ENCODE results near the gene THAP2.

Gene THAP2

GRCh38 chr12:71663561-71664410 lies at the start of gene THAP2, which contains the start of gene ZFC3H1:
THAP2 (plus strand) TSS chr12:71664301; CDS start chr12:71664510, 209 bp downstream.
ZFC3H1 (minus strand) TSS chr12:71663848; CDS start chr12:71663610, 238 bp downstream.
- peaks cover 6% of the 10 kb centered on the region for H3K36me3 Mint-ChIP-seq
- peak within 1 kb of the TSS; percentile 100 for H3K27ac Mint-ChIP-seq
- ATAC-seq (peak; percentile 87), DNase-seq (ENCODE audit: low spot score in 2 of 2) (peak; percentile 68 to 92)
- H3K4me3 Mint-ChIP-seq, result peak within 1 kb of the TSS; percentile 99
- H3K4me1 Mint-ChIP-seq, result peaks cover 42% of the 10 kb centered on the region
- H3K9me3 Mint-ChIP-seq, result peaks cover 2% of the 10 kb centered on the region

- Mint-ChIP-seq H3K9me3 (no peaks in the 10 kb centered on the region), H3K27ac (peak overlapping the region; percentile 52), H3K4me3 (no peak overlapping the region), H3K4me1 (peaks cover 14% of the 10 kb centered on the region), H3K36me3 (no peaks in the 10 kb centered on the region)
- ATAC-seq (no peak), DNase-seq (ENCODE audit: low spot score in 2 of 2) (no peak)
Observed at GRCh38 chr12:71621938-71622337, 42.2 kb upstream of the THAP2 start.

- ATAC-seq, result no peak
- Mint-ChIP-seq H3K27ac (no peak overlapping the region), H3K4me1 (peaks cover 14% of the 10 kb centered on the region), H3K9me3 (no peaks in the 10 kb centered on the region), H3K4me3 (no peak overlapping the region), H3K36me3 (no peaks in the 10 kb centered on the region)
- DNase-seq (ENCODE audit: low spot score in 2 of 2), result no peak
Observed at GRCh38 chr12:71625476-71625875, 38.6 kb upstream of the THAP2 start.

- DNase-seq (ENCODE audit: low spot score in 2 of 2), result no peak
- Mint-ChIP-seq H3K9me3 (no peaks in the 10 kb centered on the region), H3K4me1 (peaks cover 10% of the 10 kb centered on the region), H3K4me3 (no peak overlapping the region), H3K27ac (no peak overlapping the region), H3K36me3 (no peaks in the 10 kb centered on the region)
- no peak for ATAC-seq
Observed at GRCh38 chr12:71626098-71626497, 38.0 kb upstream of the THAP2 start.

GRCh38 chr12:71626768-71627167 lies 37.3 kb upstream of the THAP2 start:
- Mint-ChIP-seq H3K4me3 (no peak overlapping the region), H3K4me1 (peaks cover 6% of the 10 kb centered on the region), H3K9me3 (no peaks in the 10 kb centered on the region), H3K36me3 (no peaks in the 10 kb centered on the region), H3K27ac (no peak overlapping the region)
- ATAC-seq (no peak), DNase-seq (ENCODE audit: low spot score in 2 of 2) (no peak)

GRCh38 chr12:71627438-71628002 lies 36.6 kb upstream of the THAP2 start:
- Mint-ChIP-seq H3K4me3 (no peak overlapping the region), H3K4me1 (no peaks in the 10 kb centered on the region), H3K36me3 (no peaks in the 10 kb centered on the region), H3K9me3 (no peaks in the 10 kb centered on the region), H3K27ac (no peak overlapping the region)
- ATAC-seq (no peak), DNase-seq (ENCODE audit: low spot score in 2 of 2) (no peak)

GRCh38 chr12:71636704-71637115 lies 27.4 kb upstream of the THAP2 start:
- peaks cover 22% of the 10 kb centered on the region for H3K4me1 Mint-ChIP-seq
- ATAC-seq (peak; percentile 45), DNase-seq (ENCODE audit: low spot score in 2 of 2) (no peak)
- H3K4me3 Mint-ChIP-seq, result no peak overlapping the region
- no peaks in the 10 kb centered on the region for H3K9me3 Mint-ChIP-seq
- no peaks in the 10 kb centered on the region for H3K36me3 Mint-ChIP-seq
- peak overlapping the region; percentile 83 for H3K27ac Mint-ChIP-seq

GRCh38 chr12:71638499-71638898 lies 25.6 kb upstream of the THAP2 start:
- no peak overlapping the region for H3K27ac Mint-ChIP-seq

GRCh38 chr12:71639341-71639760 lies 24.8 kb upstream of the THAP2 start:
- Mint-ChIP-seq H3K36me3 (no peaks in the 10 kb centered on the region), H3K4me1 (peaks cover 35% of the 10 kb centered on the region), H3K4me3 (no peak overlapping the region), H3K27ac (peak overlapping the region; percentile 37), H3K9me3 (no peaks in the 10 kb centered on the region)
- ATAC-seq (peak; percentile 79), DNase-seq (ENCODE audit: low spot score in 2 of 2) (no peak)

More at GRCh38 chr12:71638499-71638898, 25.6 kb upstream of the THAP2 start:
- no peaks in the 10 kb centered on the region for H3K36me3 Mint-ChIP-seq
- no peak overlapping the region for H3K4me3 Mint-ChIP-seq
- H3K9me3 Mint-ChIP-seq, result no peaks in the 10 kb centered on the region
- DNase-seq (ENCODE audit: low spot score in 2 of 2), result no peak
- peaks cover 27% of the 10 kb centered on the region for H3K4me1 Mint-ChIP-seq
- no peak for ATAC-seq

GRCh38 chr12:71640316-71640715 lies 23.8 kb upstream of the THAP2 start:
- Mint-ChIP-seq H3K4me3 (no peak overlapping the region), H3K36me3 (no peaks in the 10 kb centered on the region), H3K27ac (peak overlapping the region; percentile 37), H3K9me3 (no peaks in the 10 kb centered on the region), H3K4me1 (peaks cover 35% of the 10 kb centered on the region)
- no peak for ATAC-seq
- DNase-seq (ENCODE audit: low spot score in 2 of 2), result no peak

GRCh38 chr12:71641390-71641789 lies 22.7 kb upstream of the THAP2 start:
- H3K9me3 Mint-ChIP-seq, result no peaks in the 10 kb centered on the region
- no peaks in the 10 kb centered on the region for H3K36me3 Mint-ChIP-seq
- no peak overlapping the region for H3K4me3 Mint-ChIP-seq
- peaks cover 35% of the 10 kb centered on the region for H3K4me1 Mint-ChIP-seq
- DNase-seq (ENCODE audit: low spot score in 2 of 2), result no peak
- peak overlapping the region; percentile 74 for H3K27ac Mint-ChIP-seq
- no peak for ATAC-seq

GRCh38 chr12:71642264-71642663 lies 21.8 kb upstream of the THAP2 start:
- peak overlapping the region; percentile 74 for H3K27ac Mint-ChIP-seq
- no peaks in the 10 kb centered on the region for H3K36me3 Mint-ChIP-seq
- DNase-seq (ENCODE audit: low spot score in 2 of 2) (no peak), ATAC-seq (peak; percentile 93)
- peaks cover 29% of the 10 kb centered on the region for H3K4me1 Mint-ChIP-seq
- no peak overlapping the region for H3K4me3 Mint-ChIP-seq
- no peaks in the 10 kb centered on the region for H3K9me3 Mint-ChIP-seq

GRCh38 chr12:71645268-71645667 lies 18.8 kb upstream of the THAP2 start:
- no peaks in the 10 kb centered on the region for H3K9me3 Mint-ChIP-seq
- H3K36me3 Mint-ChIP-seq, result no peaks in the 10 kb centered on the region
- peaks cover 26% of the 10 kb centered on the region for H3K4me1 Mint-ChIP-seq
- no peak for ATAC-seq
- no peak overlapping the region for H3K27ac Mint-ChIP-seq
- DNase-seq (ENCODE audit: low spot score in 2 of 2), result no peak
- H3K4me3 Mint-ChIP-seq, result no peak overlapping the region

GRCh38 chr12:71646512-71646911 lies 17.6 kb upstream of the THAP2 start:
- H3K36me3 Mint-ChIP-seq, result no peaks in the 10 kb centered on the region
- H3K27ac Mint-ChIP-seq, result no peak overlapping the region
- ATAC-seq (no peak), DNase-seq (ENCODE audit: low spot score in 2 of 2) (no peak)
- no peak overlapping the region for H3K4me3 Mint-ChIP-seq
- H3K9me3 Mint-ChIP-seq, result no peaks in the 10 kb centered on the region
- peaks cover 24% of the 10 kb centered on the region for H3K4me1 Mint-ChIP-seq

GRCh38 chr12:71648537-71648936 lies 15.6 kb upstream of the THAP2 start:
- no peak overlapping the region for H3K4me3 Mint-ChIP-seq
- H3K36me3 Mint-ChIP-seq, result no peaks in the 10 kb centered on the region
- DNase-seq (ENCODE audit: low spot score in 2 of 2), result no peak
- no peaks in the 10 kb centered on the region for H3K9me3 Mint-ChIP-seq
- no peak overlapping the region for H3K27ac Mint-ChIP-seq
- H3K4me1 Mint-ChIP-seq, result peaks cover 17% of the 10 kb centered on the region
- ATAC-seq, result no peak

- Mint-ChIP-seq H3K4me3 (no peak overlapping the region), H3K36me3 (no peaks in the 10 kb centered on the region), H3K4me1 (peaks cover 12% of the 10 kb centered on the region), H3K27ac (no peak overlapping the region), H3K9me3 (no peaks in the 10 kb centered on the region)
- DNase-seq (ENCODE audit: low spot score in 2 of 2), result no peak
- no peak for ATAC-seq
Observed at GRCh38 chr12:71649401-71649800, 14.7 kb upstream of the THAP2 start.
